Measurements from ENCODE around the gene SFRP5.

The SFRP5 gene

GRCh38 chr10:97734021-97734420 lies 37.8 kb downstream of the SFRP5 start:
- no peak for DNase-seq

DNA sequence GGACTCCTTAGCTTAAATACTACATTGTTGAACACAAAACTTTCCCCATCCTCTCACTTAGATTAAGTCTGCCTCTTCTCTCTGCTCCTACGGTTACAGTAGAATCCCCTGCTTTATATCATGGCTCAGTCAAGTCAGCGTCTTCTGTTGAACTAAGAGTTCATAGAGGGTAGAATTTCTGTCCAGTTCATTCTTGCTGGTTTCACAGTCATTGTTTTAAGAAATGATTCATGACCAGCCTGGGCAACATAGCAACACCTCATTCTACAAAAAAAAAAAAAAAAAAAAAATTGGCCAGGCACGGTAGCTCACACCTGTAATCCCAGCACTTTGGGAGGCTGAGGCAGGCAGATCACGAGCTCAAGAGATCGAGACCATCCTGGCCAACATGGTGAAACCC lies 38.5 kb downstream of the SFRP5 start:
- DNase-seq, result no peak

- no peak for DNase-seq
Observed at GRCh38 chr10:97732052-97732359, 39.8 kb downstream of the SFRP5 start.

DNA sequence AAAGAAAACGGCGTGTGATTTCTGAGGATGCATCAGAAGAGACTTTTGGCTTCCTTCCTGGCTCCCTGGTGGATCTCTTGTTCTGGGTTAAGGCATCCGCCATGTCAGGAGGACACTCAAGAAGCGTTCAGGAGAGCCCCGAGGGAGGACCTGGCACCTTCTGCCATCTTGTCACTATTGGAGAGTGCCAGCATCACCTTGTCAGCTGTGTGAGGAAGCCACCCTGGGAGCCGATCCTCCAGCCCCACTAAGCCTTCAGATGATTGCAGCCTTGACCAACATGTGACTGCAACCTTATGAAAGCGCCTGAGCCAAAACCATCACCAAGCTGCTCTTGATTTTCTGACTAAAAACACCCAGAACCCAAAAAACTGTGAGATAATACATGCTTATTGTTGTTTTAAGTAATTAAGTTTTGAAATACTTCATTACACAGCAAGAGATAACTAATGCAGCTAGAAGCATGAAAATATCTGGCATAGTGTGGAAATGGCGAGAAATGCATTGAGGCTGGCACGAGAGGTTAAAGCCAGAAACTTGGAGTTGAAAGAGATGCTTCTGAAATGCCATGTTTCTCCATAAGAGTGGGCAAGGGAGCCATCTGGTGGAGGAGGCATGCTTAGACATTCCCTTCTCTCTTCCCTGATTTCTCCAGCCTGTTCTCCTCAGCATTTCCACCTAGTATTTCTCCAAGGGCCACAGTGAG lies 40.3 kb downstream of the SFRP5 start:
- peak; percentile 24 for DNase-seq

- DNase-seq, result no peak
Observed at GRCh38 chr10:97729014-97729413, 42.8 kb downstream of the SFRP5 start.

- no peak for DNase-seq
Observed at GRCh38 chr10:97726636-97727178, 45.1 kb downstream of the SFRP5 start.

DNA sequence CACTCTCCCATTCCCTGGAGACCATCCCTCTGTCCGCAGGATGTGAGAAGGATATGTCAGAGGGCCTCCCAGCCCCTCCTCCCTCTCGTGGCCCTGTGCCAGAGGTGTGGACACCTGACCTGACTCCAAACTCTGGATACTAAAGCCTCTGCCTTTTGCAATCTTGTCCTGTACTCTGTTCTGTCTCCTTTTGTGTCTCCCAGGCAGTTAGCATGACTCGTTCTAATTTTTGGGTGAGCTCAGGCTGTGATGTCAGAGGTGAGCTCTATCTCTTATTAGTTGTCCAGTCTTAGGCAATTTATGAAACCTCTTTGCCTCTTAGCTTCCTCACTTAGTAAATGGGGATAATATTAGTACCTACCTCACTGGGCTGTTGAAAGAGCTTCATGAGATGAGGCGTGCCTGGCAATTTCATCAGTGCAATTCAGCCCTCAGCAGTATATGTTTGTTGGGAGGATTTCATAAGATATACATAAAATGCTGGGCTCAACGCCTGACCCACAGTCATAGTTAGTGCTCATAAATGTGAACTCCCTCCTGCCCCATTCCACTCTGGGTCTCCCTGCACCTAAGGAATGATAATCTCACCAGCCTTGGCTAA lies 47.4 kb downstream of the SFRP5 start:
- DNase-seq, result no peak

- no peak for DNase-seq
Observed at GRCh38 chr10:97723001-97723400, 48.8 kb downstream of the SFRP5 start.

- DNase-seq, result no peak
Observed at GRCh38 chr10:97721871-97722780, 49.7 kb downstream of the SFRP5 start.

DNA sequence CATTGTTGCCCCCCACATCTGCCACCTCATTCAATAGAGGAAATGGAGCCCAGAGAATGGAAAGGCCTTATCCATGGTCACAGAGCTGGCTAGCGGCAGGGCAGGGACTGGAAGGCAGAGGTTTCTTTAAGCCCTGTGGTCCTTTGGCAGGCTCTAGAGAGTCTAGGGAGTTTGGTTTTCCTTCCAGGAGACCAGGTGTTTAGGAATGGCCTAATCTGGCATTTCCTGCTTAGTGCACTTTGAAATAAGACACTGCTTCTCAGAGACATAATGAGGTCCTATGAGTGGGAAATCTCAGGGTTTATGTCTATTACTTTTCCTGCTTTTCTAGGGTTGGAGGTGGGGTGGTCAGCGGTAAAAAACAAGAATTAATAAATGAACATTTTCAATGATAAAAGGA lies 52.2 kb downstream of the SFRP5 start:
- DNase-seq, result no peak

DNA sequence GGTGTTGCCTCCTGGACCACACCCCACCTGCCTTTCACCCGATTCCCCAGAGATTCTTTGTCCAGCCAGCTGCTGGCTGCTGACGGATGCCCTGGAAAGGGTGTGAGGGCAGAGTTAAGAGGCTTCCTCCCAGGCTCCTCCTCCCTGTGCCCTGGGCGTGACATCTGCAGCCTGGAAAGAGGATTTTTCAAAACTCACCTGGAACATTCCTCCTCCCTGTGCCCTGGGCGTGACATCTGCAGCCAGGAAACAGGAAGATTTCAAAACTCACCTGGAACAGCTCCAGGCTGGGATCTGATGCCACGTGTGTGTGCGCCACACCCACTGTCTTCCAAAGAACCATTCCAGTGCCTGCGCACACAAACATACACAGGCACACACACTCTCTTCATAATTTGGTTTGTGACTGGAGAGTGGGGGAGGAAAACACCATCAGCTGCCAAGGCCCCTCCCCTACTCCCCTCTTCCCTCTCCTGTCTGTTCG lies 53.1 kb downstream of the SFRP5 start:
- DNase-seq, result peak; percentile 86

DNA sequence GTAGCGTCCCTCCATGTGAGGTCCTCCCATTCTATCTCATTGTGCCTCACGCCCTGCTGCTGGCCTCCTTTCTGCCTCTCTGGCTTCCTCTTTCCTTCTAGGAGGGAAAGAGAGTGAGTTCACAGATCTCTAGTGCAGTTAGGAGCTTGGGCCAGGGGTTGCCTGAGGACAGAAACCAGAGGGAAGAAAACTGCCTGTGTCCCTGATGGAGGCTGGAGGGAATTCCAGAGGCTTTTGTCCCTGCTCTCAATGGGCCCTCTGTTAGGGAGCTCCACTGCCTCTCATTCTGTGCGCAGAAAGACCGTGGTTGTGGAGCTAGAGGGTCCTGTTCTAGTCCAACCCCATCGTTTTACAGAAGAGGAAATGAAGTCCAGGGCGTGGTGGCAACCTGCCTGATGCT lies 53.6 kb downstream of the SFRP5 start:
- DNase-seq, result no peak

GRCh38 chr10:97717627-97718026 lies 54.2 kb downstream of the SFRP5 start:
- no peak for DNase-seq

Data from NCI-H510A (cell line).